T-cell (primary cell): ENCODE data around the gene MDFI. TPM values are rescaled to one million over a fixed set of nuclear protein-coding genes. Genes with fewer than 3 reads are reported as not detected.

Experiments
- ATAC-seq, 4 experiments: fragments of 200-7000 bp in 3 of 4; fragments of 150-1000 bp in 1 of 4; cut with Tn5 transposase; replicated peaks in 1 of 4; 1 replicate in 3 of 4; 2 replicates in 1 of 4; pipeline ENCODE4 v1.10.0; 2021; ENCODE audit warnings: moderate library complexity in 3 of 4, mild to moderate bottlenecking in 2 of 4, moderate number of reproducible peaks in 1 of 4
- CTCF ChIA-PET, 2 donors: fragments of 300-600 bp; sonication (Branson Sonifier 250); formaldehyde crosslinking; loops; one replicate each; lab custom pipeline; 2022; ENCODE audit warnings: antibody characterized with exemption in 2 of 2; lab: Charles Lee
- POLR2A ChIA-PET, 2 donors: fragments of 300-600 bp; sonication (Branson Sonifier 250); formaldehyde crosslinking; loops; one replicate each; lab custom pipeline; 2022; ENCODE audit warnings: antibody characterized with exemption in 2 of 2; lab: Charles Lee
- DNase-seq, 35 experiments: peaks; one replicate each; pipeline versions ENCODE4 v3.0.0 to v3.0.0-alpha.2; 2013 to 2023
- H3K27ac ChIP-seq: one replicate; pipeline ENCODE4 v1.5.1; 2013; ENCODE audit warnings: low read length
- H3K27me3 ChIP-seq, 2 experiments: replicated peaks in 1 of 2; 1 replicate in 1 of 2; 2 replicates in 1 of 2; pipeline versions ENCODE4 v1.6.1 to v1.7.0; 2013; ENCODE audit warnings: low read length in 1 of 2, mixed read lengths in 1 of 2; ENCODE audit not compliant: control insufficient read depth in 2 of 2, insufficient read depth in 2 of 2; ENCODE audit errors: extremely low read depth in 1 of 2
- H3K36me3 ChIP-seq, 2 donors: 1 replicate in 1 of 2; 2 replicates in 1 of 2; pipeline versions ENCODE4 v1.6.1 to v1.7.0; 2013; ENCODE audit warnings: low read length in 1 of 2; ENCODE audit not compliant: control insufficient read depth in 2 of 2, insufficient read depth in 1 of 2; ENCODE audit errors: extremely low read depth in 1 of 2
- H3K4me1 ChIP-seq, 2 experiments: 1 replicate in 1 of 2; 2 replicates in 1 of 2; pipeline versions ENCODE4 v1.6.1 to v1.7.0; 2013; ENCODE audit warnings: low read length in 2 of 2, mixed read lengths in 1 of 2; ENCODE audit not compliant: insufficient read depth in 2 of 2, control insufficient read depth in 1 of 2; ENCODE audit errors: extremely low read depth in 1 of 2
- H3K4me3 ChIP-seq, 2 donors: 1 replicate in 1 of 2; 2 replicates in 1 of 2; pipeline versions ENCODE4 v1.5.1 to v1.7.0; 2013; ENCODE audit warnings: mild to moderate bottlenecking in 2 of 2, low read length in 1 of 2, moderate library complexity in 1 of 2; ENCODE audit not compliant: control insufficient read depth in 1 of 2; ENCODE audit errors: extremely low read depth in 1 of 2
- H3K9me3 ChIP-seq: 2 replicates; pipeline ENCODE4 v1.7.0; 2013
- H3K27ac Mint-ChIP-seq, 2 donors: one replicate each; pipeline ENCODE4 v1.8.0; 2020 to 2021; ENCODE audit warnings: mild to moderate bottlenecking in 2 of 2, mixed read lengths in 2 of 2
- H3K27me3 Mint-ChIP-seq, 2 donors: one replicate each; pipeline ENCODE4 v1.8.0; 2021 to 2022; ENCODE audit warnings: mixed read lengths in 2 of 2
- H3K36me3 Mint-ChIP-seq: one replicate; pipeline ENCODE4 v1.8.0; 2021; ENCODE audit warnings: mixed read lengths
- H3K4me1 Mint-ChIP-seq, 3 donors: one replicate each; pipeline ENCODE4 v1.8.0; 2020 to 2022; ENCODE audit warnings: mixed read lengths in 3 of 3, mild to moderate bottlenecking in 1 of 3
- H3K4me3 Mint-ChIP-seq, 3 donors: one replicate each; pipeline ENCODE4 v1.8.0; 2020 to 2022; ENCODE audit warnings: mild to moderate bottlenecking in 3 of 3, mixed read lengths in 3 of 3, moderate library complexity in 3 of 3
- H3K9me3 Mint-ChIP-seq, 3 donors: one replicate each; pipeline ENCODE4 v1.8.0; 2020 to 2022; ENCODE audit warnings: mixed read lengths in 3 of 3
- WGBS: methylation state at CpG from one replicate; pipeline ENCODE4 v1.1.5; 2013; ENCODE audit warnings: missing lambda C conversion rate; ENCODE audit not compliant: insufficient coverage; 5-methylcytosine and 5-hydroxymethylcytosine counted together
- total RNA-seq, 35 experiments: library from RNA in 6 of 35; stranded (reverse) in 6 of 35; fragments of 120-200 nt in 1 of 35; gene quantifications; one replicate each; pipeline versions ENCODE4 v1.2.1 to v1.2.4 and lab custom pipeline; 2013 to 2026

Gene MDFI
- total RNA-seq, 5 donors from 2014 or later (not counting 1 experiment from before 2014, with no cell fraction given), result not detected

GRCh38 chr6:41607036-41607435, 31.2 kb upstream of the MDFI start:
- H3K9me3 ChIP-seq, result no peaks in the 10 kb centered on the region
- peaks cover 0 to 7% of the 10 kb centered on the region in 2 experiments for H3K4me1 ChIP-seq
- no peak overlapping the region for H3K27ac ChIP-seq
- Mint-ChIP-seq H3K4me3 (no peak overlapping the region), H3K9me3 (no peaks in the 10 kb centered on the region), H3K27ac (no peak overlapping the region), H3K36me3 (no peaks in the 10 kb centered on the region), H3K27me3 (peaks cover 9 to 11% of the 10 kb centered on the region in 2 donors), H3K4me1 (peaks cover 7 to 9% (median 8%) of the 10 kb centered on the region in 3 donors)
- CTCF ChIA-PET, result no interaction called here
- H3K36me3 ChIP-seq, result no peaks in the 10 kb centered on the region
- DNase-seq (no peak), ATAC-seq (no peak)
- no CpG with 5 or more reads among the region's 5 CpGs for WGBS
- peaks cover 0 to 20% of the 10 kb centered on the region in 2 experiments for H3K27me3 ChIP-seq
- POLR2A ChIA-PET, result no interaction called here
- H3K4me3 ChIP-seq, result no peak overlapping the region

DNA sequence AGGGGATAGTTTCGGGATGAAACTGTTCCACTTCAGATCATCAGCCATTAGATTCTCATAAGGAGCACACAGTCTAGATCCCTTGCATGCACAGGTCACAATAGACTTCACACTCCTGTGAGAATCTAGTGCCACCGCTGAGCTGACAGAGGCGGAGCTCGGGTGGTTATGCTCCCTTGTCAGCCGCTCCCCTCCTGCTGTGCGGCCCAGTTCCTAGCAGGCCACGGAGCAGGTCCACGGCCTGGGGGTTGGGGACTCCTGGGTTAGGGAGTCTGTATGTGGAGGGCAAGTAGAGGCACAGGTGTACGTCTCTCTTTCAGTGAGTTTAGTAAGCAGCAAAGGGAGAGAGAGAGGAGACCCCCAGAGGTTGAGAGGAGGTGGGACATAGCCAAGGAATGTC, 30.5 kb upstream of the MDFI start:
- Mint-ChIP-seq H3K27me3 (peaks cover 13 to 14% of the 10 kb centered on the region in 2 donors), H3K27ac (no peak overlapping the region), H3K36me3 (no peaks in the 10 kb centered on the region), H3K9me3 (peaks cover 0 to 4% (median 0%) of the 10 kb centered on the region in 3 donors), H3K4me1 (peaks cover 6 to 7% (median 6%) of the 10 kb centered on the region in 3 donors), H3K4me3 (no peak overlapping the region)
- 69% methylated on average over 4 of the region's 9 CpGs for WGBS
- POLR2A ChIA-PET, result no interaction called here
- Histone ChIP-seq H3K27me3 (peaks cover 0 to 20% of the 10 kb centered on the region in 2 experiments), H3K9me3 (no peaks in the 10 kb centered on the region), H3K36me3 (no peaks in the 10 kb centered on the region), H3K4me3 (no peak overlapping the region), H3K27ac (no peak overlapping the region), H3K4me1 (peaks cover 0 to 6% of the 10 kb centered on the region in 2 experiments)
- DNase-seq, result no peak
- ATAC-seq, result no peak
- CTCF ChIA-PET, result no interaction called here

GRCh38 chr6:41608443-41609151, 29.7 kb upstream of the MDFI start:
- Histone ChIP-seq H3K9me3 (no peaks in the 10 kb centered on the region), H3K36me3 (no peaks in the 10 kb centered on the region), H3K27ac (no peak overlapping the region), H3K4me1 (no peaks in the 10 kb centered on the region), H3K27me3 (peaks cover 0 to 14% of the 10 kb centered on the region in 2 experiments), H3K4me3 (no peak overlapping the region)
- ATAC-seq (no peak), DNase-seq (no peak)
- H3K4me3 Mint-ChIP-seq, result no peak overlapping the region
- peaks cover 0 to under 1% (median 0%) of the 10 kb centered on the region in 3 donors for H3K4me1 Mint-ChIP-seq
- ChIA-PET POLR2A (no interaction called here), CTCF (no interaction called here)
- WGBS, result 80% methylated on average over 9 of the region's 11 CpGs
- H3K27ac Mint-ChIP-seq, result no peak overlapping the region
- peaks cover 14% of the 10 kb centered on the region in 2 donors for H3K27me3 Mint-ChIP-seq
- H3K9me3 Mint-ChIP-seq, result peaks cover 0 to 4% (median 4%) of the 10 kb centered on the region in 3 donors
- no peaks in the 10 kb centered on the region for H3K36me3 Mint-ChIP-seq

DNA sequence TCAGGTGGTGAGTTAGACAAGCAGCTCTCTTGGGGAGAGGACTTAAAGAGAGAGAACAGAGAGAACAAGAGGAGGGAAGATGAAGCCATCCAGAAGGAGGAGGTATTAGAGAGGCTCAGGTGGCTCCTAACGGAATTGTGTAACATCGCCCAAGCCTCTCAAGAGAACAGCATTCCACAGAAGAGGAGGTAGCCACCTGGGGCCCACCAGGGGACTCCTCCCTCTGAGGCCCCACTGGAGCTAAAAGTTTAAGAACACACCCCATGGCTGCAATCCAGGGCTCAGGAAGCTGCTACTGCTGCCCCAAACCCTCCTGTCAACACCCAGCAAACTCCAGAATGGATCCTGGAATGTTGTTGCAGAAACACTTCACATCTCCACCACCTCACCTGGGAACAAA, 23.6 kb upstream of the MDFI start:
- ATAC-seq, result no peak
- Mint-ChIP-seq H3K4me1 (no peaks in the 10 kb centered on the region), H3K36me3 (no peaks in the 10 kb centered on the region), H3K4me3 (no peak overlapping the region), H3K27ac (no peak overlapping the region), H3K27me3 (peaks cover 15 to 20% of the 10 kb centered on the region in 2 donors), H3K9me3 (peaks cover 0 to 4% (median 4%) of the 10 kb centered on the region in 3 donors)
- Histone ChIP-seq H3K27ac (no peak overlapping the region), H3K27me3 (peaks cover 0 to 17% of the 10 kb centered on the region in 2 experiments), H3K4me3 (no peak overlapping the region), H3K36me3 (no peaks in the 10 kb centered on the region), H3K9me3 (no peaks in the 10 kb centered on the region), H3K4me1 (no peaks in the 10 kb centered on the region)
- 80% methylated on average over 2 of the region's 2 CpGs for WGBS
- ChIA-PET POLR2A (no interaction called here), CTCF (interaction anchor here in 1 of 2 donors (0.5 kb wide), 1 partner anchor 10 kb away, joined by 4 read pairs; no protein-coding TSS in a partner anchor)
- no peak for DNase-seq

DNA sequence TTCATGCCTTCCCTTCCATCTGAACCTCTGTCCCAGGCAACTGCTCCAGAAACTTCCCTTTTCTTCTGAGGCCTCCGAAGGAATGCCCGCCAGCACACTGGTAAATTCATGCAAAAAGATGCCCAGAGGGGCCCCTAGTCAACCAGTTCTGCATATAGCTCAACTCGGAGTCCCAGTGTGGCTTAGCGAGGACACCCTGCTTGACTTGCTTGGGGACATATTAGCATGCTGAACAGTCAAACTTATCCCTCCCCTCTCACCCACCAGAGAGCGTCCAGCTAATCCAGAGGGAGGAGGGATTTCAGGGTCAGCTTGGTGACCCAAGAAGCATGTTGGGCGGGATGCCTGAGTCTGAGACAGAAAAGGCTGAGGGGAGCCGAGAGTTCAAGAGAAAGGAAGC, 23.0 kb upstream of the MDFI start:
- WGBS, result 39% methylated on average over 3 of the region's 7 CpGs
- DNase-seq (no peak), ATAC-seq (no peak)
- Mint-ChIP-seq H3K4me3 (no peak overlapping the region), H3K27ac (no peak overlapping the region), H3K4me1 (no peaks in the 10 kb centered on the region), H3K36me3 (no peaks in the 10 kb centered on the region), H3K9me3 (peaks cover 0 to 4% (median 4%) of the 10 kb centered on the region in 3 donors), H3K27me3 (peaks cover 15 to 18% of the 10 kb centered on the region in 2 donors)
- CTCF ChIA-PET, result interaction anchor here in 1 of 2 donors (0.6 kb wide), 1 partner anchor 549 kb away, joined by 3 read pairs; no protein-coding TSS in a partner anchor
- no peaks in the 10 kb centered on the region for H3K36me3 ChIP-seq
- H3K27ac ChIP-seq, result no peak overlapping the region
- H3K4me1 ChIP-seq, result no peaks in the 10 kb centered on the region
- peaks cover 0 to 17% of the 10 kb centered on the region in 2 experiments for H3K27me3 ChIP-seq
- no peaks in the 10 kb centered on the region for H3K9me3 ChIP-seq
- POLR2A ChIA-PET, result no interaction called here
- no peak overlapping the region for H3K4me3 ChIP-seq

DNA sequence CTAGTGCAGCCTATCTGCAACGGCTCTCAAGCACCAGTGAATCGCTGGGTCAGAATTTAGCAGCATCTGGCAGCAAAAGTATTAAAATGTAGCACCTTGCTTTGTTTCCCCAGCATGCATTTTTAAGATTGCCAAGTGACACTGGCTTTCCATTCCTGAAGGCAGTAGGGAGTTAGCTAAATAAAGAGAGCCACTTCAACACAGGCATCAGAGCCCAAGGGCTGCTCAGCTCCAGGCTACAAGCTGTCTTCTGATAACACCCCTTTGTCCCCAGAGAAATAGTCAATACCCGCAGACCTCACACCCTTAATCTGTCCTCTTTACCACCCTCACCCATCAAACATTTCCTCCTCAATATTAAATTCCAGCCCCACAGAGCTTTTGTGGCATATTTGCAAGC, 19.7 kb upstream of the MDFI start:
- Mint-ChIP-seq H3K4me3 (no peak overlapping the region), H3K27ac (no peak overlapping the region), H3K27me3 (peaks cover 5 to 14% of the 10 kb centered on the region in 2 donors), H3K4me1 (no peaks in the 10 kb centered on the region), H3K36me3 (no peaks in the 10 kb centered on the region), H3K9me3 (peaks cover 8 to 12% (median 9%) of the 10 kb centered on the region in 3 donors)
- CTCF ChIA-PET, result interaction anchor here in 1 of 2 donors (0.6 kb wide), 1 partner anchor 29 kb away, joined by 3 read pairs; no protein-coding TSS in a partner anchor
- no peaks in the 10 kb centered on the region for H3K4me1 ChIP-seq
- 82% methylated on average over 3 of the region's 3 CpGs for WGBS
- H3K27me3 ChIP-seq, result peaks cover 0 to 22% of the 10 kb centered on the region in 2 experiments
- no peak overlapping the region for H3K4me3 ChIP-seq
- ATAC-seq, result no peak
- no peaks in the 10 kb centered on the region for H3K36me3 ChIP-seq
- POLR2A ChIA-PET, result no interaction called here
- DNase-seq, result no peak
- no peak overlapping the region for H3K27ac ChIP-seq
- no peaks in the 10 kb centered on the region for H3K9me3 ChIP-seq
